ENCODE data around the gene CLTRN. TPM values are rescaled to one million over a fixed set of nuclear protein-coding genes. Genes with fewer than 3 reads are reported as not detected.

The CLTRN gene
- total RNA-seq, 1 experiment from 2014 or later = 0.10 TPM

GRCh38 chrX:15616531-15616930 lies 48.1 kb downstream of the CLTRN start:
- Histone ChIP-seq H3K27me3 (ENCODE audit: control insufficient read depth, insufficient read depth, low read length) (no peaks in the 10 kb centered on the region), H3K9me3 (ENCODE audit: control insufficient read depth, insufficient read depth, low read depth, low read length) (no peaks in the 10 kb centered on the region), H3K36me3 (ENCODE audit: control insufficient read depth, insufficient read depth, low read length) (no peaks in the 10 kb centered on the region), H3K27ac (ENCODE audit: low read length) (no peak overlapping the region), H3K4me1 (ENCODE audit: control insufficient read depth, insufficient read depth, low read length) (no peaks in the 10 kb centered on the region), H3K4me3 (ENCODE audit: low read depth in 2 of 2, low read length in 2 of 2) (no peak overlapping the region)
- DNase-seq (ENCODE audit: low read depth, low spot score) (no peak), ATAC-seq (no peak)
- intact Hi-C loops (cut with micrococcal nuclease; ENCODE audit: unreplicated experiment) (no loop called here), in situ Hi-C loops (cut with HindIII; ENCODE audit: low pct_unique_long_range_greater_than_20kb, low sequenced_read_pairs) (no loop called here)
- ChIA-PET CTCF (no interaction called here), POLR2A (no interaction called here)
- no peak for TF ChIP-seq POLR2AphosphoS5 (IDR thresholded peaks at IDR 0.05; ENCODE audit: low read depth, low read length)
- no peak for TF ChIP-seq SIN3A (IDR thresholded peaks at IDR 0.05; ENCODE audit: borderline replicate concordance, insufficient read depth, low read depth, low read length)
- TF ChIP-seq CTCF (IDR thresholded peaks at IDR 0.05) = no peak
- TF ChIP-seq REST (IDR thresholded peaks at IDR 0.05; ENCODE audit: insufficient read depth in 1 of 2, low read depth in 2 of 2, low read length in 1 of 2) = no peak
- no peak for TF ChIP-seq TCF7L2 (IDR thresholded peaks at IDR 0.05; ENCODE audit: low read depth, low read length)
- BruUV-seq (replicated peaks) = no TSS peak

GRCh38 chrX:15607067-15607466 lies 57.5 kb downstream of the CLTRN start:
- in situ Hi-C loops (cut with HindIII; ENCODE audit: low pct_unique_long_range_greater_than_20kb, low sequenced_read_pairs) = no loop called here
- Histone ChIP-seq H3K36me3 (ENCODE audit: control insufficient read depth, insufficient read depth, low read length) (no peaks in the 10 kb centered on the region), H3K4me1 (ENCODE audit: control insufficient read depth, insufficient read depth, low read length) (no peaks in the 10 kb centered on the region), H3K4me3 (ENCODE audit: low read depth in 2 of 2, low read length in 2 of 2) (no peak overlapping the region), H3K27me3 (ENCODE audit: control insufficient read depth, insufficient read depth, low read length) (no peaks in the 10 kb centered on the region), H3K9me3 (ENCODE audit: control insufficient read depth, insufficient read depth, low read depth, low read length) (no peaks in the 10 kb centered on the region), H3K27ac (ENCODE audit: low read length) (no peak overlapping the region)
- ATAC-seq (no peak), DNase-seq (ENCODE audit: low read depth, low spot score) (no peak)
- ChIA-PET POLR2A (no interaction called here), CTCF (no interaction called here)
- BruUV-seq (replicated peaks) = no TSS peak
- no peak for TF ChIP-seq POLR2AphosphoS5 (IDR thresholded peaks at IDR 0.05; ENCODE audit: low read depth, low read length)
- no peak for TF ChIP-seq CTCF (IDR thresholded peaks at IDR 0.05)
- no peak for TF ChIP-seq TCF7L2 (IDR thresholded peaks at IDR 0.05; ENCODE audit: low read depth, low read length)
- TF ChIP-seq SIN3A (IDR thresholded peaks at IDR 0.05; ENCODE audit: borderline replicate concordance, insufficient read depth, low read depth, low read length) = no peak
- no peak for TF ChIP-seq REST (IDR thresholded peaks at IDR 0.05; ENCODE audit: insufficient read depth in 1 of 2, low read depth in 2 of 2, low read length in 1 of 2)
- intact Hi-C loops (cut with micrococcal nuclease; ENCODE audit: unreplicated experiment) = no loop called here

All from Panc1 (cell line).